CD4-positive, alpha-beta T cell treated with Interleukin-10 for 1 hour (primary cell): ENCODE results near the gene IGF2R.
"Not testable (repeated sequence)": the region's sequence is repeated elsewhere in the genome, so short reads cannot be mapped to it uniquely, and the experiment has no call there.

Source experiments
- DNase-seq: peaks from one replicate; pipeline ENCODE4 v3.0.0-alpha.2; 2020

The IGF2R gene

GRCh38 chr6:160102956-160103824, 134.3 kb downstream of the IGF2R start:
- peak; percentile 23 for DNase-seq

GRCh38 chr6:160103825-160104100, 134.9 kb downstream of the IGF2R start:
- no peak for DNase-seq

GRCh38 chr6:160104821-160105517, 136.1 kb downstream of the IGF2R start:
- no peak for DNase-seq

- DNase-seq: no peak
Measured at GRCh38 chr6:160106010-160106409, 137.1 kb downstream of the IGF2R start.

GRCh38 chr6:160106701-160107100, 137.8 kb downstream of the IGF2R start:
- DNase-seq: no peak

GRCh38 chr6:160108077-160108476, 139.2 kb downstream of the IGF2R start:
- no peak for DNase-seq

GRCh38 chr6:160110586-160111123, 141.8 kb downstream of the IGF2R start:
- no peak for DNase-seq

GRCh38 chr6:160111806-160112205, 142.9 kb downstream of the IGF2R start:
- no peak for DNase-seq

GRCh38 chr6:160112628-160113299, 143.9 kb downstream of the IGF2R start:
- no peak for DNase-seq

- DNase-seq: not testable (repeated sequence)
Measured at GRCh38 chr6:160114536-160114935, 145.7 kb downstream of the IGF2R start.

- no peak for DNase-seq
Measured at GRCh38 chr6:160115421-160115820, 146.5 kb downstream of the IGF2R start.

- DNase-seq: no peak
Measured at GRCh38 chr6:160116411-160116810, 147.5 kb downstream of the IGF2R start.

GRCh38 chr6:160117137-160117536, 148.3 kb downstream of the IGF2R start:
- DNase-seq: no peak

- no peak for DNase-seq
Measured at GRCh38 chr6:160118620-160119229, 149.8 kb downstream of the IGF2R start.

GRCh38 chr6:160120087-160120486, 151.2 kb downstream of the IGF2R start:
- no peak for DNase-seq

- no peak for DNase-seq
Measured at GRCh38 chr6:160121558-160121957, 152.7 kb downstream of the IGF2R start, which contains the start of gene SLC22A1. TSS of gene SLC22A1 (plus strand) at chr6:160121815. CDS start at chr6:160121936, 121 bp downstream.

GRCh38 chr6:160121981-160122380, 153.1 kb downstream of the IGF2R start:
- DNase-seq: no peak

GRCh38 chr6:160122744-160123143, 153.9 kb downstream of the IGF2R start:
- no peak for DNase-seq

GRCh38 chr6:160124007-160124406, 155.1 kb downstream of the IGF2R start:
- no peak for DNase-seq

- no peak for DNase-seq
Measured at GRCh38 chr6:160124605-160125004, 155.7 kb downstream of the IGF2R start.

- not testable (repeated sequence) for DNase-seq
Measured at GRCh38 chr6:160125105-160125504, 156.2 kb downstream of the IGF2R start.

GRCh38 chr6:160127270-160128124, 158.6 kb downstream of the IGF2R start:
- no peak for DNase-seq
